Astrocyte of the cerebellum (primary cell): ENCODE results near the gene SLC2A4.

Experiments
- DNase-seq: peaks from one replicate; pipeline ENCODE4 v3.0.0-alpha.2; 2011; ENCODE audit warnings: low read depth
- H3K4me3 ChIP-seq: 2 replicates; pipeline ENCODE4 v1.5.1; 2011; ENCODE audit warnings: mild to moderate bottlenecking, low read depth, low read length, moderate library complexity
- in situ Hi-C: cut with HindIII; loops from 2 replicates; pipeline ENCODE4 v1.10.0; 2017; ENCODE audit warnings: low sequenced_read_pairs
- TF ChIP-seq, protein P1 (sequence below): IDR thresholded peaks from 2 replicates; pipeline ENCODE4 v1.5.1; 2012; ENCODE audit warnings: low read length, low read depth, moderate library complexity, mild to moderate bottlenecking; ENCODE audit errors: missing control alignments

Gene SLC2A4

DNA sequence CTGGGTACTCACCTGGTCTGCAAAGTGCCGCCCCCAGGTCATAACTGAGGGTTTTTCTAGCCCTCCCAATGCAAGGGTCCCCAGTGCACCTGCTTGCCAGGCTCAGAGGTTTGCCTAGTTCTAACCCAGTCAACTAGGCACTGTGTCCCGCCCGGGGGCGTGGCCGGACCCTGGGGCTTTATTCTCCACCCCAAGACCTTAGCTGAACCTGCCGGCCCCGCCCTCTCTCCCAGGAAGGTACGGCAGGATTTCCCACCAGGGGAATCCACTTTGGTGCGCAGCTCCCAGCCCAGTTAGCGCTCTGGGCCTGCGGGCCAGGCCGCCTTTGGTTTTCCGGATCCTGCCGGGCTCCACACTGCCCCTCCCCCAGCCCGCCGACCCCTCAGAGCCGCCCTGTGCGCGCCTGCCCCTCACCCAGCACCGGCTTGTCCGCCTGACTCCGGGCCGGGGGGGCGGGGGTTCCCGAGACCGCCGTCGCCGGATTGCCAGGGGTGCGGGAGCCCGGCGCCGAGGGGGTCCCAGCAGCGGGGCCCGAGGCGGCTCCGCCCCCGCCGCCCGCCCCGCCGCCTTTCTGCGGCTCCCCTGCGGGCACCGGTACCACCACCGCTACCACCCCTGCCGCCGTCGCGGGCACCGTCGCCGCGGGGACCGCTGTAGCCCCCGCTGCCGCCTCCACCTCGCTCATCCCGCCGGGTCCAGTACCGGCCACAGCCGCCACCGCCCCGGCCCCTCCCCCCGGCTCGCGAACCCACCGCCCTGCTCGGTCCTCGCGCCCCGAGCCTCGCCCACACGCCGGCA is 12.5 kb downstream of the SLC2A4 start:
- TF ChIP-seq, protein P1, sequence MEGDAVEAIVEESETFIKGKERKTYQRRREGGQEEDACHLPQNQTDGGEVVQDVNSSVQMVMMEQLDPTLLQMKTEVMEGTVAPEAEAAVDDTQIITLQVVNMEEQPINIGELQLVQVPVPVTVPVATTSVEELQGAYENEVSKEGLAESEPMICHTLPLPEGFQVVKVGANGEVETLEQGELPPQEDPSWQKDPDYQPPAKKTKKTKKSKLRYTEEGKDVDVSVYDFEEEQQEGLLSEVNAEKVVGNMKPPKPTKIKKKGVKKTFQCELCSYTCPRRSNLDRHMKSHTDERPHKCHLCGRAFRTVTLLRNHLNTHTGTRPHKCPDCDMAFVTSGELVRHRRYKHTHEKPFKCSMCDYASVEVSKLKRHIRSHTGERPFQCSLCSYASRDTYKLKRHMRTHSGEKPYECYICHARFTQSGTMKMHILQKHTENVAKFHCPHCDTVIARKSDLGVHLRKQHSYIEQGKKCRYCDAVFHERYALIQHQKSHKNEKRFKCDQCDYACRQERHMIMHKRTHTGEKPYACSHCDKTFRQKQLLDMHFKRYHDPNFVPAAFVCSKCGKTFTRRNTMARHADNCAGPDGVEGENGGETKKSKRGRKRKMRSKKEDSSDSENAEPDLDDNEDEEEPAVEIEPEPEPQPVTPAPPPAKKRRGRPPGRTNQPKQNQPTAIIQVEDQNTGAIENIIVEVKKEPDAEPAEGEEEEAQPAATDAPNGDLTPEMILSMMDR = no peak
- no peak overlapping the region for H3K4me3 ChIP-seq
- in situ Hi-C loops = no loop called here
- DNase-seq = no peak

DNA sequence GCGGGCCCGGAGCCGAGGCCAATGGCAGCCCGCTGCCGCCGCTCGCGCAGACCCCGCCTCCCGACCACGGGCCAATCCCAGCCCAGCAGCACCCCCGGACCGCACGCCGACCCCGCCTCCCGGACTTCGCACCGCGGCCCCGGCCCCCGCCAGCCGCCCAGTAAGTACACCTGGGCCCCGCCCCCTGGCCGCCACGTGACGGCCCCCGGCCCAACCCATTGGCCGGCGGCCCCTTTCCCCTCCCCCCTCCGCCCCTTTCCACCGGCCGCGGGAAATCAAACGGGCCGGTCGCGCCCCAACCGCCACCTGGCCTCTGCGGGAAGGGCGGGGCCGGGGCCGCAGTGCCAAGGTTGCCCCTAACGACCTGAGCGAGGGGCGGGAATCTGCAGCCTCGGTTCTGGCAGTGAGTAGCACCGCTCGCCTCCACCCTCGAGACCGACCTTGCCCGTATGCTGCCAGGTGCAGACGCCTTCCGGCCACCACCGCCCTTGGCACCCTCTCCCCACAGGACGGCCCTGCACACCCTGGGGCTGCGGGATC is 13.2 kb downstream of the SLC2A4 start, which contains the start of gene YBX2:
TSS of gene YBX2 (minus strand) at position 26 of the 540 bp plus-strand sequence. CDS start 139 bp downstream, outside the sequence.
- in situ Hi-C loops = no loop called here
- H3K4me3 ChIP-seq = no peak within 1 kb of the TSS
- TF ChIP-seq, protein P1 = no peak
- DNase-seq = no peak

DNA sequence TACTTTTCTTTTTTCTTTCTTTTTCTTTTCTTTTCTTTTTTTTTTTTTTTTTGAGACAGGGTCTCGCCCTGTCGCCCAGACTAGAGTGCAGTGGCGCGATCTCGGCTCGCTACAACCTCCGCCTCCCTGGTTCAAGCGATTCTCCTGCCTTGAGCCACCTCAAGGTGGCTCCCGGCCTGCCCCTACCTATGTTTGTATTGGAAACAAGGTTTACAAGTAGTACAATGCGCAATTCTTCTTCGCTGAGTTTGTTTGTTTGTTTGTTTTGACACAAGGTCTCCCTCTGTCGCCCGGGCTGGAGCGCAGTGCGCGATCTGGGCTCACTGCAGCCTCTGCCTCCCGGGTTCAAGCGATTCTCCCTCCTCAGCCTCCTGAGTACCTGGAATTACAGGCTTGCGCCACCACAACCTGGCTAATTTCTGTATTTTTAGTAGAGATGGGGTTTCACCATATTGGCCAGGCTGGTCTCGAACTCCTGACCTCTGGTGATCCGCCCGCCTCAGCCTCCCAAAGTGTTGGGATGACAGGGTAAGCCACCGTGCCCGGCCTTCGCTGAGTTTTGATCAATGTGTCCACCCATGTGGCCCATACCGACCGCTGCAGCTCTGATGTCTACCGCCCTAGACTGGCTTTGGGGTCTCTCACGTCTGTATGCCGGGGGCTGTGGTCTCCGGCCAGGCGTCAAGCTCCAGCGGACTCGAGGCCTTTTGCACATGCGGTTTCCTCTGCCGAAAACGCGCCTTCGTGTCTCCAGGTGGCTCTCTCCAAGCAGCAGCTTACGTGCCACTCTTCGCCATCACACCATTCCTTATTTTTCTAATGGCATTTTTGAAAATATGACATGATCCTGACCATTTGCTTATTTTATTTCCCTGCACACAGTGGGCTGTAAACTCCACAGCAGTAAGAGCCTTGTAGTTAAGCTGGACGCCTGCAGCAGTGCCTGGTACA is 14.0 kb downstream of the SLC2A4 start:
- no peak overlapping the region for H3K4me3 ChIP-seq
- TF ChIP-seq, protein P1 = no peak
- in situ Hi-C loops = no loop called here
- DNase-seq = no peak

DNA sequence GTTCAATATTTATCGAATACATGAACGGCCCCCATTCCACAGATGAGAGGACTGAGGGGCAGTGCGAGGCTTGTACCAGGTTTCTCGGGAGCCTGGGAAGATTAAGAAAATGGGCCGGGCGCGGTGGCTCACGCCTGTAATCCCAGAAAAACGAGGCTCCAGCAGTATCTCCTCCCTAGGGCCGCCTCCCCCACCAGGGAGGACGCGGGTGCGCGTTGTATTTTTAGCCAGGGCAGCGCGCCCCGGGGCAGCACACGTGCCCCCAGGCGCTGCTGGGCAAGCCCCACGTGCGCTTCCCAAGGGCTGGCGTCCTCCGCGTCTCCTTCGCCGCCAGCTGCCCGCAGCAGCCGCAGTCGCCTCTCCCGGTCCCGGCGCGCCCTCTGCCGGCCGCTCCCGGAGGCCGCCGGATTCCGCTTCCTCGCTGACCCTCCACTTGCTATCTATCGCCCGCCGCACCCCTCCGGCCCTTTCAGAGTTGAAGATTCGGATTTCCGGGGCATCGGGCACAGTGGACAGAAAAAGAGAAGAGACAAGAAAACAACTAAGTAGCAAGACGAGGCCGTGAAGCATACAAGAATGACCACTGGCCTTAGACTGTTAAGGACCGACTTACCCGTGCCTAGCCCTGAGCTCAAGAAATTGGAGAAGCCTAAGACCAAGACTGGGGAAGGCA is 14.8 kb downstream of the SLC2A4 start:
- DNase-seq = peak; percentile 40
- in situ Hi-C loops = no loop called here
- TF ChIP-seq, protein P1 = peak; percentile 88
- H3K4me3 ChIP-seq = no peak overlapping the region

DNA sequence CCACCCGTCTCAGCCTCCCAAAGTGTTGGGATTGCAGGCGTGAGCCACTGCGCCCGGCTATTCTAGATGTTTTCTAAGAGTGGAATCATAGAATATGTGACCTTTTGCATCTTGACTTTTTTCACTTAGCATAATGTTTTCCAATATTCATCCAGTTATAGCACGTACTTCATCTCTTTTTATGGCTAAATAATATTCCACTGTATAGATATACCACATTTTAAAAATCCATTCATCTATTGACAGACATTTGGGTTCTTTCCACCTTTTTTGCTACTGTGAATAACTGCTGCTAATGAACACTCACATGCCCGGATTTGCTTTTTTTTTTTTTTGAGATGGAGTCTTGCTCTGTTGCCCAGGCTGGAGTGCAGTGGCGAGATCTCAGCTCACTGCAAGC is 22.7 kb downstream of the SLC2A4 start:
- TF ChIP-seq, protein P1 = no peak
- DNase-seq = no peak
- no peak overlapping the region for H3K4me3 ChIP-seq
- in situ Hi-C loops = no loop called here
